MM.1S (cell line): Measurements from ENCODE around the gene CFAP74.
"Not testable (repeated sequence)": the region's sequence is repeated elsewhere in the genome, so short reads cannot be mapped to it uniquely, and the experiment has no call there.

Source experiments
- DNase-seq: peaks from one replicate; pipeline ENCODE4 v3.0.0-alpha.2; 2015
- H2AFZ ChIP-seq: fragments of 300-600 bp; sonication (generic); 2 replicates; pipeline ENCODE4 v1.6.0; 2016; ENCODE audit warnings: antibody characterized with exemption, low read length
- H3F3A ChIP-seq: fragments of 300-600 bp; sonication (generic); 2 replicates; pipeline ENCODE4 v1.6.1; 2016; ENCODE audit warnings: mild to moderate bottlenecking, antibody characterized with exemption, low read length, moderate library complexity, mixed read lengths; ENCODE audit not compliant: insufficient read depth
- H3K27ac ChIP-seq: fragments of 300-600 bp; sonication (generic); 2 replicates; pipeline ENCODE4 v1.5.1; 2016; ENCODE audit warnings: mild to moderate bottlenecking, low read length
- H3K27me3 ChIP-seq: fragments of 300-600 bp; sonication (generic); replicated peaks from 2 replicates; pipeline ENCODE4 v1.6.0; 2016; ENCODE audit warnings: low read length; ENCODE audit not compliant: insufficient read depth
- H3K36me3 ChIP-seq: fragments of 300-600 bp; sonication (generic); replicated peaks from 2 replicates; pipeline ENCODE4 v1.6.1; 2016; ENCODE audit warnings: mild to moderate bottlenecking, low read length, mixed read lengths; ENCODE audit not compliant: insufficient read depth
- H3K4me1 ChIP-seq: fragments of 300-600 bp; sonication (generic); 2 replicates; pipeline ENCODE4 v1.6.1; 2016; ENCODE audit warnings: low read length, mixed read lengths
- H3K4me2 ChIP-seq: fragments of 300-600 bp; sonication (generic); 2 replicates; pipeline ENCODE4 v1.6.0; 2016; ENCODE audit warnings: low read depth, low read length
- H3K4me3 ChIP-seq: fragments of 300-600 bp; sonication (generic); 2 replicates; pipeline ENCODE4 v1.5.1; 2016; ENCODE audit warnings: low read length, mixed read lengths
- H3K79me2 ChIP-seq: fragments of 300-600 bp; sonication (generic); 2 replicates; pipeline ENCODE4 v1.6.1; 2016; ENCODE audit warnings: mixed run types, low read length, mixed read lengths
- H3K9ac ChIP-seq: fragments of 300-600 bp; sonication (generic); 2 replicates; pipeline ENCODE4 v1.6.1; 2016; ENCODE audit warnings: low read length, mixed read lengths
- H3K9me2 ChIP-seq: fragments of 300-600 bp; sonication (generic); replicated peaks from 2 replicates; pipeline ENCODE4 v1.6.1; 2016; ENCODE audit warnings: mild to moderate bottlenecking, low read length, mixed read lengths; ENCODE audit not compliant: insufficient read depth
- H3K9me3 ChIP-seq: fragments of 300-600 bp; sonication (generic); replicated peaks from 2 replicates; pipeline ENCODE4 v1.6.1; 2016; ENCODE audit warnings: mild to moderate bottlenecking, low read length, mixed read lengths; ENCODE audit not compliant: insufficient read depth
- H4K20me1 ChIP-seq: fragments of 300-600 bp; sonication (generic); 2 replicates; pipeline ENCODE4 v1.6.1; 2016; ENCODE audit warnings: mild to moderate bottlenecking, low read length, moderate library complexity, mixed read lengths; ENCODE audit not compliant: insufficient read depth
- CTCF ChIP-seq: fragments of 300-600 bp; sonication (generic); IDR thresholded peaks from 2 replicates; pipeline ENCODE4 v1.5.1; 2016; ENCODE audit warnings: antibody characterized with exemption, low read length, mixed read lengths
- EZH2 ChIP-seq: fragments of 300-600 bp; sonication (generic); optimal IDR thresholded peaks from 2 replicates; pipeline ENCODE3; 2017; ENCODE audit warnings: low read depth, mild to moderate bottlenecking, antibody characterized with exemption, low read length, mixed read lengths
- EZH2phosphoT487 ChIP-seq: fragments of 300-600 bp; sonication (generic); IDR thresholded peaks from 2 replicates; pipeline ENCODE4 v1.6.1; 2018; ENCODE audit warnings: antibody characterized with exemption, low read length

The CFAP74 gene

GRCh38 chr1:1937549-1938275, 65.9 kb downstream of the CFAP74 start:
- H3K27ac ChIP-seq, result no peak overlapping the region
- H3K4me3 ChIP-seq, result no peak overlapping the region
- H3K4me2 ChIP-seq, result no peak overlapping the region
- no peak for TF ChIP-seq CTCF
- no peak for TF ChIP-seq EZH2phosphoT487
- TF ChIP-seq EZH2, result no peak
- no peaks in the 10 kb centered on the region for H3F3A ChIP-seq
- H3K9ac ChIP-seq, result no peak overlapping the region
- no peaks in the 10 kb centered on the region for H4K20me1 ChIP-seq
- no peaks in the 10 kb centered on the region for H3K9me2 ChIP-seq
- H3K27me3 ChIP-seq, result peaks cover 82% of the 10 kb centered on the region
- no peak for DNase-seq
- H2AFZ ChIP-seq, result no peak overlapping the region
- H3K79me2 ChIP-seq, result no peaks in the 10 kb centered on the region
- H3K9me3 ChIP-seq, result no peaks in the 10 kb centered on the region
- no peaks in the 10 kb centered on the region for H3K36me3 ChIP-seq
- no peaks in the 10 kb centered on the region for H3K4me1 ChIP-seq

DNA sequence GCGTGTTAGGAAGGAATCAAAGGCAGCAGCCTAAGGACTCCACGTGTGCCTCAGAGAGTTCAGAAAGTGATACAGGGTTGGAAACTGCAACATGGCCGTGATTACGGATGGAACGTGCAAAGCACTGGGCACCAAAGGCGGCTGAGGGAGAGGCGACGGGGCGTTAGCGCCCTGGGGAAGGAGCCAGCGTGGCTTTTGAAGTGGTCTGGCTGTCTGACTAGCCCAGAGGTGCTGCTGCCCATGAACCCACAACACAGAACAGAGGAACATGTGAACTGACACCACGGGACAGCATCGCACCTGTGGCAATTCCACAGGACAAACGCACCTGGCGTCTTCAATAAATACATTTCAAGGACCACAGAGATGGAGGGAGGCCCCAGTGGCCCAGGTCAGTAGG, 66.5 kb downstream of the CFAP74 start:
- Histone ChIP-seq H3K9ac (no peak overlapping the region), H3K4me1 (no peaks in the 10 kb centered on the region), H3K36me3 (no peaks in the 10 kb centered on the region), H3K27ac (no peak overlapping the region), H4K20me1 (no peaks in the 10 kb centered on the region), H3K9me3 (no peaks in the 10 kb centered on the region), H3K4me3 (no peak overlapping the region), H3K27me3 (peaks cover 78% of the 10 kb centered on the region), H3K9me2 (no peaks in the 10 kb centered on the region), H3K79me2 (no peaks in the 10 kb centered on the region), H3F3A (no peaks in the 10 kb centered on the region), H2AFZ (no peak overlapping the region), H3K4me2 (no peak overlapping the region)
- TF ChIP-seq EZH2phosphoT487 (no peak), EZH2 (no peak), CTCF (no peak)
- peak; percentile 2 for DNase-seq

DNA sequence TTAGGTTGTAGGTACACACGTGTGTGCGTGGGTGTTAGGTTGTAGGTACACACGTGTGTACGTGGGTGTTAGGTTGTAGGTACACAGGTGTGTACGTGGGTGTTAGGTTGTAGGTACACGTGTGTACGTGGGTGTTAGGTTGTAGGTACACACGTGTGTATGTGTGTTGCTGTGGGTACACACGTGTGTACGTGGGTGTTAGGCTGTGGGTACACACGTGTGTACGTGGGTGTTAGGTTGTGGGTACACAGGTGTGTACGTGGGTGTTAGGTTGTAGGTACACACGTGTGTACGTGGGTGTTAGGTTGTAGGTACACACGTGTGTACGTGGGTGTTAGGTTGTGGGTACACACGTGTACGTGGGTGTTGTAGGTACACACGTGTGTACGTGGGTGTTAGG, 68.7 kb downstream of the CFAP74 start:
- DNase-seq, H3K4me3 ChIP-seq, H3K36me3 ChIP-seq, H2AFZ ChIP-seq, H3K4me2 ChIP-seq, H3K9me3 ChIP-seq, H3K4me1 ChIP-seq, H3F3A ChIP-seq, H3K9ac ChIP-seq, H4K20me1 ChIP-seq, H3K27ac ChIP-seq, H3K79me2 ChIP-seq, H3K9me2 ChIP-seq: not testable (repeated sequence)
- peaks cover 66% of the 10 kb centered on the region for H3K27me3 ChIP-seq
